T47D (cell line): ENCODE data around the gene PPFIA1.
A peak's percentile ranks its signal among the peaks of the same experiment; 100 is the strongest.

Experiments
- DNase-seq, 2 experiments: peaks; one replicate each; pipeline versions ENCODE4 v3.0.0 to v3.0.0-alpha.2; 2011 to 2012; ENCODE audit warnings: low read depth in 1 of 2, low spot score in 1 of 2
- JUND ChIP-seq: IDR thresholded peaks from 2 replicates; pipeline ENCODE4 v1.6.1; 2012; ENCODE audit warnings: low read depth
- in situ Hi-C: cut with HindIII; loops from 2 replicates; pipeline ENCODE4 v1.10.0; 2016; ENCODE audit warnings: low sequenced_read_pairs, low pct_unique_long_range_greater_than_20kb

Gene PPFIA1

GRCh38 chr11:70339066-70339465 lies 68.6 kb downstream of the PPFIA1 start:
- no peak for TF ChIP-seq JUND
- no peak for DNase-seq
- in situ Hi-C loops = no loop called here

DNA sequence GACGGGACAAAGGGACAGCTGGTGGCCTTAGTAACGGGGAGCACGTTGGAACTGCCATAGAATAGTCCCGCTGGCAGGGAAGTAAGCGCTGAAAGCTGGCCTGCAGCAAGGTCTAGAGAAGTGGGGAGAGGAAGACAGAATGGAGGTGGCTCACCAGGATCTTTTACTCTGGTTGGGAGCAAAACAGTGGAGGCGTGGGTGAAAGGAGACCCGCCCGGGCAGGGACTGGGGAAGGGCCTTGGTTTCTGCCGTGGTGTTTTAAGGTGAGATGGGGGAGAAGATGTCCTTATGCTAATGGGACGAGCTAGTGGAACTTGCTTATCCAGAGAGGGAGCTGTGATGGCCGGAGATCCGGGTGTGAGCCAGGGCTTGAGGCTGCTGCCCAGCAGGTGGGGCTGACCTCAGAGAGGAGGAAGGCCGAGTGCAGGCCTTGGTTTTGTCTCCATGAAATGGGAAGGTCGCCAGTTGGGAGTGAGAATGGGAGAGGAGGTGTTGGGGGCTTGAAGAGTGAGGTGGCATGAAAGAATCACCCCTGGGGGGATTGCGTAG lies 71.5 kb downstream of the PPFIA1 start:
- peak in 1 of 2 experiments; percentile 76 for DNase-seq

DNA sequence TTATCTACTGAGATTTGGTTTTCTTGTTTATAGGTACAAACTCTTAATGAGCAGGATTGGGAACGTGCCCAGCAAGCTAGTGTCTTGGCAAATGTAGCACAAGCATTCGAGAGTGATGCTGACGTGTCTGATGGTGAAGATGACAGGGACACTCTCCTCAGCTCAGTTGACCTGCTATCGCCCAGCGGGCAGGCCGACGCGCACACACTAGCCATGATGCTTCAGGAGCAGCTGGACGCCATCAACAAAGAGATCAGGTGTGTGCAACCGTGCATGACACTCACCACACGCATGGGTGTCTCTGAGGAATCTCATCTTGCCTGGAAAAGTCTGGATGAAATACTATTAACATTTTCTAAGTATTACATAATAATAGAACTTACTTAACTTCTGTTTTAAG lies 73.1 kb downstream of the PPFIA1 start:
- in situ Hi-C loops = no loop called here
- no peak for DNase-seq
- TF ChIP-seq JUND = no peak

More for the DNA sequence above, 71.5 kb downstream of the PPFIA1 start:
- no peak for TF ChIP-seq JUND
- in situ Hi-C loops = no loop called here

- TF ChIP-seq JUND = no peak
- DNase-seq = no peak
- in situ Hi-C loops = no loop called here
Measured at GRCh38 chr11:70348191-70348590, 77.7 kb downstream of the PPFIA1 start.

GRCh38 chr11:70348608-70349007 lies 78.1 kb downstream of the PPFIA1 start:
- no peak for TF ChIP-seq JUND
- in situ Hi-C loops = no loop called here
- no peak for DNase-seq

DNA sequence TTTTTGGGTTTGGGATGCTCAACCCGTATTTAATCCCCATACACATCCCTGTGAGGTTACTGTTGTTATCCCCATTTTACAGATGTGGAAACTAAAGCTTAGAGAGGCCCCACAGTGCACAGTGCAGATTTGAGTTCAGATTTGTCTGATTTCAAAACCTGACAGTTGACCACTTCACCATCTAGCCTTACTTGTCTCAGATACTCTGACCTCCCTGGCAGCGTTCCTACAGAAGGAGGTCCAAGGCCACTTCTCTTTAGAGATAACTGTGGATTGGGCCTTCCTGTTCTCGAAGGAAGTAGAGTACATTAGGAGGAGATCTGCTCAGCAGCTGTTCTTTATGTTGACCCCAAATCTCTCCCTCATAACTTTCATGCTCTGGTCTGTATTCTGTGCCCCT lies 81.2 kb downstream of the PPFIA1 start:
- no peak for TF ChIP-seq JUND
- DNase-seq = no peak
- in situ Hi-C loops = no loop called here

DNA sequence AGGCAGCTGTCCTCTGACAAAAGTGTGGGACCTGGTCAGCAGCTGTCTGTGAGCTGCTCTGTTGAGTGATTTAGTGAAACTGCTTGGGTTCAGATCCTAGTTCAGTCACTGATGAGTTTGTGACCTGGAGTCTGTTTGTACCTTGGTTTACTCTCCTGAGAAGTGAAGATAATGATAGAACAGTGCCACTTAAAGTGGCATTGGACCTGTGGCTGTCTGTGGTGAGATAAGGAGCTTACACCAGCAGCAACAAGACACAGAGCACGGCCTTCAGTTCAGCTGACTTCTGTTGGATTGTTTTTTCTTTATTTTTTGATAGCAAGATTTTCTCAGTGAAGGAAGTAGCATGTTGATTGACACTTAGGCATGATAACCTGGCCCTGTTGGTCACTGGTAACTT lies 81.6 kb downstream of the PPFIA1 start:
- no peak for DNase-seq
- no peak for TF ChIP-seq JUND
- in situ Hi-C loops = no loop called here

DNA sequence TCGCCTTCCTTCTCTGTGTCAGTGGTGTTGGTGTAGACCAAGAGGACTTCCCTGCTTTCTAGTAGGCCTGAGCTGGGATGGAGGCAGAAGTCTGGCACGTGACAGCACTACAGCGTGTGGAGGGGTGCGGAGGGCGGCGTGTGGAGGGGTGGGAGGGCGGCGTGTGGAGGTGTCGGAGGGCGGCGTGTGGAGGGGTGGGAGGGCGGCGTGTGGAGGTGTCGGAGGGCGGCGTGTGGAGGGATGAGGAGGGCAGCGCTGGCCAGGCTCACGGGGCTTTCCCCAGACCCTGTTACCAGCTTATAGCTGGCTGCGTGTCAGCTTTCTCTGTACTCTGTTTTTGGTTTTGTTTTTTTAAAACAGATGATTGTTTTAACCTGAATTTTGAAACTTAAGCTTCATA lies 82.1 kb downstream of the PPFIA1 start:
- DNase-seq = no peak
- in situ Hi-C loops = no loop called here
- TF ChIP-seq JUND = no peak

DNA sequence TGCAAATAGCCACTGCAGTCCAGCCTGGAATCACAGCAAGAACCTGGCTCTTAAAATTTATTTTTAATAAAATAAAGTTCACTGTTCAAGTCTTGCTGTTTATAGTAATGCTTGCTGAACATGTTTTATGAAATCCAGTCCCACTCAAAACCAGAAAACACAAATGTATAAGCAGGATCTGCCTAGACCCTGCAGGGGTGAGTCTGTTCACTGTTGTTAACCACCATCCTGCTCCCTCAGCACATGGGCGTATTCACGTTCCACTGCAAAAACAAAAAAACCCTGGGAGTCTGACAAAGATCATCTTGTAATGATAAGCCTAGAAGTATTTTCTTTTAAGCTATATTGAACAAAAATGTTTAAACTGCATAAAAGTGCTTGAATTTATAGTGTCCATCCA lies 82.8 kb downstream of the PPFIA1 start:
- DNase-seq = no peak
- TF ChIP-seq JUND = no peak
- in situ Hi-C loops = no loop called here

- no peak for DNase-seq
- in situ Hi-C loops = no loop called here
- TF ChIP-seq JUND = no peak
Measured at GRCh38 chr11:70353900-70354568, 83.5 kb downstream of the PPFIA1 start.

- no peak for TF ChIP-seq JUND
- DNase-seq = no peak
- in situ Hi-C loops = no loop called here
Measured at GRCh38 chr11:70354629-70355028, 84.1 kb downstream of the PPFIA1 start.

- no peak for DNase-seq
- in situ Hi-C loops = no loop called here
- no peak for TF ChIP-seq JUND
Measured at GRCh38 chr11:70358753-70359152, 88.3 kb downstream of the PPFIA1 start.

GRCh38 chr11:70359451-70360205 lies 89.1 kb downstream of the PPFIA1 start:
- DNase-seq = no peak
- TF ChIP-seq JUND = no peak
- in situ Hi-C loops = no loop called here
